ENCODE results near the gene PAQR8.

Gene PAQR8

GRCh38 chr6:52351879-52352238, 10.1 kb upstream of the PAQR8 start:
- DNase-seq, result no peak

- DNase-seq, result peak; percentile 78
Measured at GRCh38 chr6:52352239-52353018, 9.5 kb upstream of the PAQR8 start.

- no peak for DNase-seq
Measured at GRCh38 chr6:52356017-52356416, 5.9 kb upstream of the PAQR8 start.

- no peak for DNase-seq
Measured at GRCh38 chr6:52359403-52359802, 2.5 kb upstream of the PAQR8 start.

GRCh38 chr6:52360028-52360427, 1.9 kb upstream of the PAQR8 start:
- no peak for DNase-seq

- no peak for DNase-seq
Measured at GRCh38 chr6:52360601-52361413, 1.1 kb upstream of the PAQR8 start.

- DNase-seq, result no peak
Measured at GRCh38 chr6:52361414-52361944, 472 bp upstream of the PAQR8 start.

GRCh38 chr6:52362443-52363227, 684 bp downstream of the PAQR8 start:
- no peak for DNase-seq

- no peak for DNase-seq
Measured at GRCh38 chr6:52363228-52363867, 1.4 kb downstream of the PAQR8 start.

- DNase-seq, result no peak
Measured at GRCh38 chr6:52364480-52365166, 2.7 kb downstream of the PAQR8 start.

- DNase-seq, result no peak
Measured at GRCh38 chr6:52365317-52365716, 3.4 kb downstream of the PAQR8 start.

- no peak for DNase-seq
Measured at GRCh38 chr6:52365866-52366540, 4.1 kb downstream of the PAQR8 start.

- no peak for DNase-seq
Measured at GRCh38 chr6:52368002-52368401, 6.1 kb downstream of the PAQR8 start.

- DNase-seq, result no peak
Measured at GRCh38 chr6:52369234-52369633, 7.3 kb downstream of the PAQR8 start.

- no peak for DNase-seq
Measured at GRCh38 chr6:52371656-52372191, 9.8 kb downstream of the PAQR8 start.

GRCh38 chr6:52373151-52373690, 11.3 kb downstream of the PAQR8 start:
- DNase-seq, result no peak

GRCh38 chr6:52374247-52374646, 12.3 kb downstream of the PAQR8 start:
- no peak for DNase-seq

- DNase-seq, result no peak
Measured at GRCh38 chr6:52375780-52376556, 14.0 kb downstream of the PAQR8 start.

GRCh38 chr6:52376763-52377162, 14.8 kb downstream of the PAQR8 start:
- DNase-seq, result no peak

All from T1000 (cell line).